CD14-positive monocyte (primary cell): Measurements from ENCODE around the gene DMBX1. TPM values are rescaled to one million over a fixed set of nuclear protein-coding genes. Genes with fewer than 3 reads are reported as not detected.

Experiments used
- DNase-seq, 3 donors: peaks; one replicate each; pipeline ENCODE4 v3.0.0-alpha.2; 2011 to 2022
- H2AFZ ChIP-seq: 2 replicates; pipeline ENCODE4 v1.6.0; 2012; ENCODE audit warnings: mild to moderate bottlenecking, low read depth, low read length, inconsistent platforms; ENCODE audit not compliant: insufficient read depth, poor library complexity, severe bottlenecking
- H3K27ac ChIP-seq, 2 donors: 1 replicate in 1 of 2; 2 replicates in 1 of 2; pipeline ENCODE4 v1.5.1; 2012 to 2013; ENCODE audit warnings: low read length in 2 of 2, control low read depth in 1 of 2, inconsistent platforms in 1 of 2, low read depth in 1 of 2, mild to moderate bottlenecking in 1 of 2
- H3K27me3 ChIP-seq, 2 donors: one replicate each; pipeline versions ENCODE4 v1.6.0 to v1.6.1; 2011 to 2013; ENCODE audit warnings: low read length in 2 of 2; ENCODE audit not compliant: control insufficient read depth in 2 of 2, insufficient read depth in 2 of 2
- H3K36me3 ChIP-seq, 2 donors: replicated peaks in 1 of 2; 1 replicate in 1 of 2; 2 replicates in 1 of 2; pipeline versions ENCODE4 v1.5.1 to v1.6.1; 2012 to 2013; ENCODE audit warnings: low read length in 2 of 2, control low read depth in 1 of 2, inconsistent platforms in 1 of 2, mild to moderate bottlenecking in 1 of 2; ENCODE audit not compliant: insufficient read depth in 2 of 2, control insufficient read depth in 1 of 2
- H3K4me1 ChIP-seq, 2 donors: 1 replicate in 1 of 2; 2 replicates in 1 of 2; pipeline versions ENCODE4 v1.5.1 to v1.6.1; 2012 to 2013; ENCODE audit warnings: low read length in 2 of 2, control low read depth in 1 of 2, inconsistent platforms in 1 of 2, mild to moderate bottlenecking in 1 of 2, moderate library complexity in 1 of 2; ENCODE audit not compliant: insufficient read depth in 2 of 2, control insufficient read depth in 1 of 2
- H3K4me2 ChIP-seq: replicated peaks from 2 replicates; pipeline ENCODE3; 2012; ENCODE audit warnings: low read length, moderate library complexity, mild to moderate bottlenecking; ENCODE audit not compliant: poor library complexity, severe bottlenecking; ENCODE audit errors: extremely low read depth
- H3K4me3 ChIP-seq, 3 experiments: fragments of 200-600 bp in 1 of 3; sonication (generic) in 1 of 3; replicated peaks in 1 of 3; 1 replicate in 2 of 3; 2 replicates in 1 of 3; pipeline ENCODE4 v1.5.1; 2011 to 2013; ENCODE audit warnings: low read length in 3 of 3, mild to moderate bottlenecking in 3 of 3, control low read depth in 2 of 3, low read depth in 2 of 3, inconsistent platforms in 1 of 3, moderate library complexity in 1 of 3
- H3K79me2 ChIP-seq: 2 replicates; pipeline ENCODE4 v1.6.0; 2012; ENCODE audit warnings: mild to moderate bottlenecking, control low read depth, inconsistent platforms, low read length, moderate library complexity; ENCODE audit not compliant: insufficient read depth
- H3K9ac ChIP-seq: 2 replicates; pipeline ENCODE4 v1.6.0; 2017; ENCODE audit warnings: low read length, mild to moderate bottlenecking; ENCODE audit not compliant: insufficient read depth, poor library complexity, severe bottlenecking
- H3K9me3 ChIP-seq, 2 donors: replicated peaks in 1 of 2; 1 replicate in 1 of 2; 2 replicates in 1 of 2; pipeline versions ENCODE4 v1.5.1 to v1.6.1; 2012 to 2013; ENCODE audit warnings: low read length in 2 of 2, control low read depth in 1 of 2; ENCODE audit not compliant: control insufficient read depth in 1 of 2, insufficient read depth in 1 of 2
- H4K20me1 ChIP-seq: 2 replicates; pipeline ENCODE4 v1.6.0; 2012; ENCODE audit warnings: mild to moderate bottlenecking, low read length, control low read depth, moderate library complexity; ENCODE audit not compliant: insufficient read depth
- H3K27ac Mint-ChIP-seq, 7 donors: one replicate each; pipeline ENCODE4 v1.8.0; 2020; ENCODE audit warnings: mild to moderate bottlenecking in 7 of 7, mixed read lengths in 7 of 7, moderate library complexity in 6 of 7, inconsistent platforms in 2 of 7
- H3K27me3 Mint-ChIP-seq, 3 donors: one replicate each; pipeline ENCODE4 v1.8.0; 2021 to 2022; ENCODE audit warnings: low read depth in 3 of 3, mild to moderate bottlenecking in 3 of 3, mixed read lengths in 3 of 3, moderate library complexity in 3 of 3, inconsistent platforms in 1 of 3
- H3K36me3 Mint-ChIP-seq, 2 donors: one replicate each; pipeline ENCODE4 v1.8.0; 2020; ENCODE audit warnings: mixed read lengths in 2 of 2, inconsistent platforms in 1 of 2, mild to moderate bottlenecking in 1 of 2
- H3K4me1 Mint-ChIP-seq: one replicate; pipeline ENCODE4 v1.8.0; 2020; ENCODE audit warnings: mild to moderate bottlenecking, mixed read lengths
- H3K4me3 Mint-ChIP-seq, 2 donors: one replicate each; pipeline ENCODE4 v1.8.0; 2020; ENCODE audit warnings: mild to moderate bottlenecking in 2 of 2, mixed read lengths in 2 of 2, moderate library complexity in 1 of 2
- H3K9me3 Mint-ChIP-seq, 7 donors: one replicate each; pipeline ENCODE4 v1.8.0; 2020 to 2022; ENCODE audit warnings: mixed read lengths in 7 of 7, mild to moderate bottlenecking in 6 of 7, moderate library complexity in 6 of 7, inconsistent platforms in 2 of 7
- WGBS: methylation state at CpG from one replicate; pipeline ENCODE4 v1.1.5; 2013; ENCODE audit warnings: missing lambda C conversion rate; ENCODE audit not compliant: insufficient coverage; 5-methylcytosine and 5-hydroxymethylcytosine counted together
- intact Hi-C, 2 donors: fragments of 100-400 bp; cut with micrococcal nuclease; formaldehyde crosslinking; loops; one replicate each; pipeline versions ENCODE4 v1.15.0 to v1.15.1; 2023
- polyA plus RNA-seq, 3 donors: library from polyadenylated mRNA; depleted of rRNA in 1 of 3; unstranded in 2 of 3; stranded (reverse) in 1 of 3; fragments of 300-500 nt in 2 of 3; fragments of >200 nt in 1 of 3; fragmentation: Illumina TruSeq in 2 of 3; gene quantifications; 1 replicate in 2 of 3; 2 replicates in 1 of 3; pipeline ENCODE4 v1.2.3, GENCODE V29; 2012 to 2021
- TF ChIP-seq, protein P1 (sequence below): fragments of 200-600 bp; IDR thresholded peaks from one replicate; pipeline ENCODE4 v1.8.0; 2022; ENCODE audit warnings: antibody characterized with exemption, mild to moderate bottlenecking

DMBX1 gene
- polyA plus RNA-seq, 3 donors = not detected

DNA sequence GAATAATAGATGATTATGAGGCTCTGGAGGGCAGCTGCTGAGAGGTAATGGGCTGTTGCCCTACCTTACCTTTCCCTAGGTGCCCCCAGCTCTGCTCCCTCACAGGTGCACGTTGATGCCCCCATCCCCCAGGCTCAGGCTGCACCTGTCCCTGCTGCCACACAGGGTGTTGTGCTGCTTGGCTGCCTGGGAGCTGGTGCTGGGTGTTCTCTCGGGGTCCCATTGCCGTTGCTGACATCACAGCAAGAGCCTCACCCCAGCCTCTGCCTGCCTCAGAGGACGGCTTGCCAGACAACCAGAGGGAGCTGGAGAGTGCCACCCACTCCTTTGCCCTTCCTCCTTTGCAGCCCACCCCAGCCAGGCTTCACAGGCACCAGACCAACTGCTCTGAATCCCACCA, 31.4 kb upstream of the DMBX1 start:
- Mint-ChIP-seq H3K27me3 (peaks cover 20 to 65% (median 32%) of the 10 kb centered on the region in 3 donors), H3K36me3 (no peaks in the 10 kb centered on the region), H3K4me1 (no peaks in the 10 kb centered on the region), H3K27ac (no peak overlapping the region), H3K4me3 (no peak overlapping the region), H3K9me3 (no peaks in the 10 kb centered on the region)
- H3K36me3 ChIP-seq = no peaks in the 10 kb centered on the region
- H3K4me2 ChIP-seq = no peak overlapping the region
- WGBS = 68% methylated on average over 4 of the region's 4 CpGs
- H3K79me2 ChIP-seq = no peaks in the 10 kb centered on the region
- no peak overlapping the region for H3K27ac ChIP-seq
- no peaks in the 10 kb centered on the region for H3K4me1 ChIP-seq
- no peak for DNase-seq
- H2AFZ ChIP-seq = no peak overlapping the region
- no peaks in the 10 kb centered on the region for H3K9me3 ChIP-seq
- peaks cover 0 to 36% of the 10 kb centered on the region in 2 donors for H3K27me3 ChIP-seq
- no peaks in the 10 kb centered on the region for H4K20me1 ChIP-seq
- no peak overlapping the region for H3K9ac ChIP-seq
- intact Hi-C loops = no loop called here
- TF ChIP-seq, protein P1, sequence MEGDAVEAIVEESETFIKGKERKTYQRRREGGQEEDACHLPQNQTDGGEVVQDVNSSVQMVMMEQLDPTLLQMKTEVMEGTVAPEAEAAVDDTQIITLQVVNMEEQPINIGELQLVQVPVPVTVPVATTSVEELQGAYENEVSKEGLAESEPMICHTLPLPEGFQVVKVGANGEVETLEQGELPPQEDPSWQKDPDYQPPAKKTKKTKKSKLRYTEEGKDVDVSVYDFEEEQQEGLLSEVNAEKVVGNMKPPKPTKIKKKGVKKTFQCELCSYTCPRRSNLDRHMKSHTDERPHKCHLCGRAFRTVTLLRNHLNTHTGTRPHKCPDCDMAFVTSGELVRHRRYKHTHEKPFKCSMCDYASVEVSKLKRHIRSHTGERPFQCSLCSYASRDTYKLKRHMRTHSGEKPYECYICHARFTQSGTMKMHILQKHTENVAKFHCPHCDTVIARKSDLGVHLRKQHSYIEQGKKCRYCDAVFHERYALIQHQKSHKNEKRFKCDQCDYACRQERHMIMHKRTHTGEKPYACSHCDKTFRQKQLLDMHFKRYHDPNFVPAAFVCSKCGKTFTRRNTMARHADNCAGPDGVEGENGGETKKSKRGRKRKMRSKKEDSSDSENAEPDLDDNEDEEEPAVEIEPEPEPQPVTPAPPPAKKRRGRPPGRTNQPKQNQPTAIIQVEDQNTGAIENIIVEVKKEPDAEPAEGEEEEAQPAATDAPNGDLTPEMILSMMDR = no peak
- H3K4me3 ChIP-seq = no peak overlapping the region

DNA sequence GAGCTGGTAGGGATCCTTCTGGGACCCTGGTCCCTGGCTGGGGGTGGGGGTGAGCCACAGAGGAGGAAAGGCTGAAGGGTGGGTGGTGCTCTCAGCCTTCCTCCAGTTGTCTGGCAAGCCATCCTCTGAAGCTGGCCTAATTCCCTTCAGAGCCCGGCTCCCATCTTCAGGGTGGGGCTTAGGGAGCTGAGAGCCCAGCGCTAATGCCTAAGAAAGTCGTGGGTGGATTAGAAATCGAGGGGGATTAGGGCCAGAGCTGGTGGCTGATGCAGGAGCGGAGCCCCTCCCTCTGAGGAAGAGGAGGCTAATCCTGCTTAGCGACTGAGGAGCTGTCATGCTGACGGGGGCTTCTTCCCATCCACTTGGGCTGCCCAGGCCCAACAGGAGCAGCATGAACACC, 30.8 kb upstream of the DMBX1 start:
- H3K4me3 ChIP-seq = no peak overlapping the region
- intact Hi-C loops = no loop called here
- H3K27me3 ChIP-seq = peaks cover 0 to 37% of the 10 kb centered on the region in 2 donors
- H3K4me3 Mint-ChIP-seq = peak overlapping the region in 1 of 2 donors; percentile 28
- H3K9me3 ChIP-seq = no peaks in the 10 kb centered on the region
- no peak overlapping the region for H3K4me2 ChIP-seq
- no peak overlapping the region for H3K27ac Mint-ChIP-seq
- no peak overlapping the region for H3K27ac ChIP-seq
- no peaks in the 10 kb centered on the region for H3K36me3 Mint-ChIP-seq
- no peak for DNase-seq
- WGBS = 83% methylated on average over 3 of the region's 7 CpGs
- H3K36me3 ChIP-seq = no peaks in the 10 kb centered on the region
- H3K9ac ChIP-seq = no peak overlapping the region
- TF ChIP-seq, protein P1 = no peak
- no peak overlapping the region for H2AFZ ChIP-seq
- no peaks in the 10 kb centered on the region for H4K20me1 ChIP-seq
- no peaks in the 10 kb centered on the region for H3K4me1 ChIP-seq
- no peaks in the 10 kb centered on the region for H3K9me3 Mint-ChIP-seq
- H3K79me2 ChIP-seq = no peaks in the 10 kb centered on the region
- peaks cover 21 to 63% (median 31%) of the 10 kb centered on the region in 3 donors for H3K27me3 Mint-ChIP-seq
- no peaks in the 10 kb centered on the region for H3K4me1 Mint-ChIP-seq
